Omental fat pad (tissue), 4 donors: ENCODE data around the gene MAOB. TPM values are rescaled to one million over a fixed set of nuclear protein-coding genes. Genes with fewer than 3 reads are reported as not detected.

ENCODE experiments used
- ATAC-seq: fragments of 150-250 bp; one replicate; pipeline ENCODE4 v1.9.1; 2016; ENCODE audit warnings: mild to moderate bottlenecking, moderate library complexity; ENCODE audit not compliant: low FRiP score
- DNase-seq: peaks from one replicate; pipeline ENCODE4 v3.0.0-alpha.2; 2019; ENCODE audit warnings: low spot score
- total RNA-seq, 4 donors: library from RNA; depleted of rRNA; stranded (reverse); fragments of >200 nt; gene quantifications; one replicate each; pipeline ENCODE4 v1.1.0, GENCODE V29; 2016
- TF ChIP-seq, protein P1 (sequence below), 3 donors: fragments of 450-650 bp; IDR thresholded peaks; one replicate each; pipeline ENCODE4 v1.5.1; 2016 to 2017; ENCODE audit warnings: antibody characterized with exemption in 3 of 3, mild to moderate bottlenecking in 3 of 3, moderate library complexity in 2 of 3

Gene MAOB
- total RNA-seq, 4 donors from 2014 or later = 15.8 to 93.2 (median 52.3) TPM

DNA sequence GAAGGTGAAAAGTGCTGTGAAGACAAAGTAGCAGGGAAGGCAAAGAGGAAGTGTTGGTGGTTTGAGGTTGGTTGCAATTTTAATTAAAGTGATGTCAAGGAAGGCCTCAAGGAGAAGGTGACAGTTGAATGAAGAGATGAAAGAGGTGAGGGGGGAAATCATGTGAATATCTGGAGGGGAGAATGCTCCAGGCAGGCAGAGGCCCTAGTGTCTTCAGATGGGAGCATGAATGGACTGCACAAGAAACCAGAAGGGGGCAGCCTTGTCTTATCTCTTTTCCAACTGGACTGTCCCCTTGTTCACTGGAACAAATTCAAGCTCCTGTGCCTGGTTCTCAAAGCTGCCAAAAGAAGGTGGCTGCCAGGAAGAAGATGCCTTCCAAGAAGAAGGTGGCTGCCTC, 68.4 kb downstream of the MAOB start:
- TF ChIP-seq, protein P1, sequence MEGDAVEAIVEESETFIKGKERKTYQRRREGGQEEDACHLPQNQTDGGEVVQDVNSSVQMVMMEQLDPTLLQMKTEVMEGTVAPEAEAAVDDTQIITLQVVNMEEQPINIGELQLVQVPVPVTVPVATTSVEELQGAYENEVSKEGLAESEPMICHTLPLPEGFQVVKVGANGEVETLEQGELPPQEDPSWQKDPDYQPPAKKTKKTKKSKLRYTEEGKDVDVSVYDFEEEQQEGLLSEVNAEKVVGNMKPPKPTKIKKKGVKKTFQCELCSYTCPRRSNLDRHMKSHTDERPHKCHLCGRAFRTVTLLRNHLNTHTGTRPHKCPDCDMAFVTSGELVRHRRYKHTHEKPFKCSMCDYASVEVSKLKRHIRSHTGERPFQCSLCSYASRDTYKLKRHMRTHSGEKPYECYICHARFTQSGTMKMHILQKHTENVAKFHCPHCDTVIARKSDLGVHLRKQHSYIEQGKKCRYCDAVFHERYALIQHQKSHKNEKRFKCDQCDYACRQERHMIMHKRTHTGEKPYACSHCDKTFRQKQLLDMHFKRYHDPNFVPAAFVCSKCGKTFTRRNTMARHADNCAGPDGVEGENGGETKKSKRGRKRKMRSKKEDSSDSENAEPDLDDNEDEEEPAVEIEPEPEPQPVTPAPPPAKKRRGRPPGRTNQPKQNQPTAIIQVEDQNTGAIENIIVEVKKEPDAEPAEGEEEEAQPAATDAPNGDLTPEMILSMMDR (IDR thresholded peaks at IDR 0.05) = no peak
- ATAC-seq (no peak), DNase-seq (no peak)

- DNase-seq = no peak
- TF ChIP-seq, protein P1 (IDR thresholded peaks at IDR 0.05) = no peak
- ATAC-seq = no peak
Measured at GRCh38 chrX:43813319-43813718, 68.9 kb downstream of the MAOB start.

DNA sequence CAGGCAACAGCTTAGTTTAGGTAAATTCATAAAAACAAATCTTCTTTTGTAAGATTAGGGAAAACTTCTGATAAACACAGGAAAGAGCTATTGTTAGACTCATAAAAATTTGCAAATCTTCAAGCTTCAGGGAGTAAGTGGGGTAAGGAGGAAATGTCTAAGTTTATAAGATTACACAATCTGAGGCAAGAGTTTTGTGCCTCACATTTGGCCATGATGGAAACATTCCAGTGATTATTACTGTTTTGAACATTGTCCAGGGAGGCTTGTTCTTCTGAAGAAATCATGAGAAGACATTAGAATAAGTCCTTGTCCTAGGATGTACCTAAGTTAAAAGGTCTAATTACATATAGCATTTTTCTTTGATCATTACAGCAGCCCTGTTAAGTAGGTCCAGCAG, 72.8 kb downstream of the MAOB start:
- ATAC-seq (peak; percentile 65), DNase-seq (no peak)
- TF ChIP-seq, protein P1 (IDR thresholded peaks at IDR 0.05) = no peak

DNA sequence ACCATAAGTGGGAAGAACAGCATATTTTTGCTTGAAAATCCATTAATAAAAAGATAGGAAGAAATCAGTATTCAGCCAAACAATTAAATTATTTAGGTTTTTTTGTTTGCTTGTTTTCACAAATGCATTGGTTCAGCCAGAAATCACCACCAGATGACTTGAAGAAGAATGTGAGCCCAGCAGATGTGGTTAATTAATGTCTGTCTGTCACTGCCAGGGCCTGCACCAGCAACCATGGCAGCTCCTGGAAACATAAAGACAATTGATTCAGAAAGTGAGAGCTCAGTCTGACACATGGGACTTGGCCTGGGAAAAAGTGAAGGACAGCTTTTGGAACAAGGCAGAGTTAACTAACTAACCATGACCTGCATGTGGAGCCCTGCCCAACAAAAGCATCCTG, 74.0 kb downstream of the MAOB start:
- no peak for DNase-seq
- TF ChIP-seq, protein P1 (IDR thresholded peaks at IDR 0.05) = no peak
- no peak for ATAC-seq

DNA sequence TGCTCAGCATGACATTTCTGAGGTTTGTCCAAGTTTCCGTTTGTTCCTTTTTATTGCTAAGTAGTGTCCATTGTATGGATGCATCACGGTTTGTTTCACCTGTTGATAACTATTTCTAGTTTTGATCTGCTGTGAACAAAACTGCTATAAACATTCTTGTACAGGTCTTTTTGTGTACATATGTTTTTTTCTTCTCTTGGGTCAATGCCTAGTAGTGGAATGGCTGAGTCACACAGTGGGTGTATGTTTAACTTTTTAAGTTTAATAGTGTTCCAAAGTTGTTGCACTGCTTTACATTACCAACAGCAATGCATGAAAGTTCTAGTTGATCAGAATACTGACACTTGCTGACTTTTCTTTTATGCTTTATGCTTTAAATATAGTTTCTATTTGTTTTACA, 76.7 kb downstream of the MAOB start:
- TF ChIP-seq, protein P1 (IDR thresholded peaks at IDR 0.05) = no peak
- no peak for ATAC-seq
- DNase-seq = no peak

- TF ChIP-seq, protein P1 (IDR thresholded peaks at IDR 0.05) = no peak
- ATAC-seq (no peak), DNase-seq (no peak)
Measured at GRCh38 chrX:43804021-43804420, 78.2 kb downstream of the MAOB start.

DNA sequence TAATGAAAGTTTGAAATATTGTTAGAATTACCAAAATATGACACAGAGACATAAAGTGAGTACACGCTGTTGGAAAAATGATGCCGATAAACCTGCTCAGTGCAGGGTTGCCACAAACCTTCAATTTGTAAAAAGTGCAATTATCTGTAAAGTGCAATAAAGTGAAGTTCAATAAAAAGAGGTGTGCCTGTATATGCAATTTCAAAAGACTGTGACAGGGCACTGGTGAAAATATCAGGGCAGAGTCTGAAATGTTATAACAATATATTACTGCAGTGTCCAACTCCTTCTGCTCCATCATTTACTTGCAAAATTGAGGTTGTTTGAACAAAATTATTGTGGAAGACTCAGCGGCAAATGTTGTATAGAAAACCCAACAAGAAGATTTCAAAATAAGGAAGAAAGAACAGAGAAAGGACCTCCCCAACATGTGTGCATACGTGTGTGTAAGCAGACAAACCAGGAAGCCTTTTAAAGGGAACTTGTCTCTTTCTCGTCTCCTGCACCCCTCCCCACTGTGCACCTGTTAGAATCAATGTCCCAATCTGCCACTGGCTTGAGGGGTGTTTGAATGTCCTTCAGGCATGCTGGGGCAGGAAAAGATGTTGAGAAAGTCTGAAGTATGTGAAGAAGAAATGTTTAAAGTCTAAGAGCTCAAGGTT, 96.2 kb downstream of the MAOB start:
- ATAC-seq (no peak), DNase-seq (no peak)
- TF ChIP-seq, protein P1 (IDR thresholded peaks at IDR 0.05) = no peak
